H1 (cell line): ENCODE measurements around the gene TRAF1. TPM values are rescaled to one million over a fixed set of nuclear protein-coding genes. Genes with fewer than 3 reads are reported as not detected.

Experiments
- CTCF ChIA-PET: fragments of 300-600 bp; sonication (Branson Sonifier 250); formaldehyde crosslinking; loops from one replicate; lab custom pipeline; 2021; ENCODE audit not compliant: partially characterized antibody; lab: Charles Lee
- POLR2A ChIA-PET: fragments of 300-600 bp; sonication (Branson Sonifier 250); formaldehyde crosslinking; loops from one replicate; lab custom pipeline; 2021; ENCODE audit warnings: inconsistent platforms; ENCODE audit not compliant: partially characterized antibody; lab: Charles Lee
- DNase-seq, 2 experiments: peaks; one replicate each; pipeline versions ENCODE4 v3.0.0 to v3.0.0-alpha.2; 2010 to 2022; ENCODE audit warnings: low spot score in 2 of 2, low read depth in 1 of 2, mixed read lengths in 1 of 2
- FAIRE-seq: peaks from 2 replicates; lab custom pipeline; 2011; peaks lifted over from hg19 to GRCh38; lab: Jason Lieb, UNC
- H2AFZ ChIP-seq: 2 replicates; pipeline ENCODE4 v1.8.1; 2012; ENCODE audit warnings: low read length, inconsistent platforms
- H2AK5ac ChIP-seq: 2 replicates; pipeline ENCODE4 v1.6.1; 2013; ENCODE audit warnings: low read depth, low read length
- H2BK120ac ChIP-seq: replicated peaks from 2 replicates; pipeline ENCODE3; 2013; ENCODE audit warnings: low read depth, low read length, inconsistent platforms
- H2BK12ac ChIP-seq: 2 replicates; pipeline ENCODE4 v1.6.1; 2013; ENCODE audit warnings: low read depth, low read length
- H2BK15ac ChIP-seq: 2 replicates; pipeline ENCODE4 v1.6.1; 2013; ENCODE audit warnings: low read length
- H2BK20ac ChIP-seq: 2 replicates; pipeline ENCODE4 v1.6.1; 2013; ENCODE audit warnings: low read length
- H2BK5ac ChIP-seq: 2 replicates; pipeline ENCODE4 v1.6.1; 2013; ENCODE audit warnings: low read depth, low read length
- H3K14ac ChIP-seq: 2 replicates; pipeline ENCODE4 v1.6.1; 2013; ENCODE audit warnings: inconsistent platforms; ENCODE audit not compliant: insufficient read length
- H3K18ac ChIP-seq: 2 replicates; pipeline ENCODE4 v1.6.1; 2013; ENCODE audit warnings: low read length; ENCODE audit errors: extremely low read depth
- H3K23ac ChIP-seq: 2 replicates; pipeline ENCODE4 v1.6.1; 2013; ENCODE audit warnings: inconsistent platforms; ENCODE audit not compliant: insufficient read length
- H3K23me2 ChIP-seq: 2 replicates; pipeline ENCODE4 v1.6.1; 2013; ENCODE audit warnings: low read depth, low read length
- H3K27ac ChIP-seq: 2 replicates; pipeline ENCODE4 v1.6.1; 2011; ENCODE audit warnings: low read depth, low read length, inconsistent platforms
- H3K27me3 ChIP-seq, 4 experiments: replicated peaks in 1 of 4; 1 replicate in 1 of 4; 2 replicates in 3 of 4; pipeline versions ENCODE4 v1.6.1 to v1.8.1; 2011 to 2013; ENCODE audit warnings: low read length in 3 of 4, mild to moderate bottlenecking in 3 of 4, inconsistent platforms in 2 of 4, mixed read lengths in 2 of 4, moderate library complexity in 1 of 4; ENCODE audit not compliant: control insufficient read depth in 3 of 4, insufficient read depth in 3 of 4; ENCODE audit errors: extremely low read depth in 1 of 4
- H3K36me3 ChIP-seq, 4 experiments: 2 replicates each; pipeline versions ENCODE4 v1.6.1 to v1.8.1; 2011 to 2013; ENCODE audit warnings: mild to moderate bottlenecking in 4 of 4, low read length in 3 of 4, moderate library complexity in 2 of 4, control low read depth in 1 of 4, inconsistent platforms in 1 of 4; ENCODE audit not compliant: insufficient read depth in 4 of 4, control insufficient read depth in 2 of 4
- H3K4ac ChIP-seq: replicated peaks from 2 replicates; pipeline ENCODE3; 2013; ENCODE audit warnings: low read length, low read depth, mixed read lengths, inconsistent platforms; ENCODE audit not compliant: insufficient read length
- H3K4me1 ChIP-seq, 4 experiments: replicated peaks in 1 of 4; 1 replicate in 1 of 4; 2 replicates in 3 of 4; pipeline versions ENCODE4 v1.6.1 to v1.8.1; 2011 to 2013; ENCODE audit warnings: low read length in 3 of 4, inconsistent platforms in 2 of 4, mixed read lengths in 1 of 4; ENCODE audit not compliant: insufficient read depth in 4 of 4, control insufficient read depth in 3 of 4
- H3K4me2 ChIP-seq, 2 experiments: 2 replicates each; pipeline versions ENCODE4 v1.6.1 to v1.8.1; 2011 to 2013; ENCODE audit warnings: low read depth in 2 of 2, low read length in 2 of 2, control low read depth in 1 of 2, inconsistent platforms in 1 of 2, mild to moderate bottlenecking in 1 of 2; ENCODE audit not compliant: insufficient read depth in 1 of 2
- H3K4me3 ChIP-seq, 4 experiments: fragments of 200-600, 300-600 bp in 1 of 4; sonication (generic), shearing (Covaris generic), sonication (Bioruptor Twin) in 1 of 4; 2 replicates each; pipeline versions ENCODE4 v1.5.1 to v1.8.1; 2011 to 2016; ENCODE audit warnings: low read length in 4 of 4, low read depth in 3 of 4, control low read depth in 2 of 4, inconsistent platforms in 2 of 4, mild to moderate bottlenecking in 2 of 4, mixed read lengths in 1 of 4, moderate library complexity in 1 of 4; ENCODE audit not compliant: insufficient read depth in 2 of 4; ENCODE audit errors: extremely low read depth in 1 of 4
- H3K56ac ChIP-seq: replicated peaks from 2 replicates; pipeline ENCODE3; 2013; ENCODE audit warnings: low read depth, mild to moderate bottlenecking, mixed read lengths, low read length, inconsistent platforms; ENCODE audit not compliant: insufficient read length
- H3K79me1 ChIP-seq: 2 replicates; pipeline ENCODE4 v1.6.1; 2013; ENCODE audit warnings: low read depth, low read length, control low read depth
- H3K79me2 ChIP-seq, 2 experiments: 2 replicates each; pipeline versions ENCODE4 v1.6.1 to v1.8.1; 2012 to 2013; ENCODE audit warnings: low read length in 2 of 2, mild to moderate bottlenecking in 2 of 2, inconsistent platforms in 1 of 2; ENCODE audit not compliant: insufficient read depth in 2 of 2, control insufficient read depth in 1 of 2
- H3K9ac ChIP-seq, 4 experiments: replicated peaks in 1 of 4; 1 replicate in 1 of 4; 2 replicates in 3 of 4; pipeline versions ENCODE4 v1.6.1 to v1.8.1; 2011 to 2013; ENCODE audit warnings: low read depth in 3 of 4, low read length in 3 of 4, control low read depth in 2 of 4, mild to moderate bottlenecking in 2 of 4, moderate library complexity in 2 of 4, inconsistent platforms in 1 of 4; ENCODE audit errors: extremely low read depth in 1 of 4
- H3K9me3 ChIP-seq, 2 experiments: 2 replicates each; pipeline versions ENCODE4 v1.6.1 to v1.8.1; 2012 to 2013; ENCODE audit warnings: mild to moderate bottlenecking in 2 of 2, moderate library complexity in 2 of 2, control low read depth in 1 of 2, inconsistent platforms in 1 of 2, low read depth in 1 of 2, low read length in 1 of 2, mixed read lengths in 1 of 2; ENCODE audit not compliant: insufficient read depth in 2 of 2
- H4K20me1 ChIP-seq, 2 experiments: replicated peaks in 1 of 2; 2 replicates each; pipeline versions ENCODE3 to v1.8.1; 2011 to 2013; ENCODE audit warnings: inconsistent platforms in 2 of 2, low read length in 2 of 2, mild to moderate bottlenecking in 1 of 2; ENCODE audit not compliant: insufficient read depth in 2 of 2, control insufficient read depth in 1 of 2
- H4K5ac ChIP-seq: 2 replicates; pipeline ENCODE4 v1.6.1; 2013; ENCODE audit warnings: low read length, low read depth, mixed read lengths, inconsistent platforms; ENCODE audit not compliant: insufficient read length
- H4K8ac ChIP-seq: 2 replicates; pipeline ENCODE4 v1.8.0; 2013; ENCODE audit warnings: mild to moderate bottlenecking, moderate library complexity, low read length, inconsistent platforms; ENCODE audit not compliant: insufficient read depth; ENCODE audit errors: extremely low read depth
- H4K91ac ChIP-seq: replicated peaks from 2 replicates; pipeline ENCODE3; 2013; ENCODE audit warnings: low read length, mixed read lengths, inconsistent platforms; ENCODE audit not compliant: insufficient read length
- BCL11A ChIP-seq, 2 experiments: IDR thresholded peaks; one replicate each; pipeline ENCODE4 v1.6.1; 2011; ENCODE audit warnings: low read depth in 2 of 2, low read length in 2 of 2, mild to moderate bottlenecking in 2 of 2
- ZNF274 ChIP-seq: IDR thresholded peaks from 2 replicates; pipeline ENCODE4 v1.7.0; 2012; ENCODE audit warnings: low read length, borderline replicate concordance; ENCODE audit errors: extremely low read depth
- WGBS, 2 experiments: shearing (Covaris generic) in 1 of 2; methylation state at CpG; one replicate each; pipeline versions ENCODE4 v1.1.6 to v1.1.7; 2013 to 2015; ENCODE audit warnings: low lambda C conversion rate in 2 of 2, mixed read lengths in 2 of 2, inconsistent platforms in 1 of 2, low coverage in 1 of 2, missing lambda C conversion rate in 1 of 2; ENCODE audit not compliant: insufficient replicate concordance in 2 of 2, insufficient coverage in 1 of 2, insufficient read length in 1 of 2; ENCODE audit errors: extremely low coverage in 1 of 2, missing lambda C conversion rate in 1 of 2; 5-methylcytosine and 5-hydroxymethylcytosine counted together
- polyA plus RNA-seq, 7 experiments: library from polyadenylated mRNA; depleted of rRNA in 3 of 7; stranded (reverse) in 5 of 7; unstranded in 2 of 7; fragments of >200 nt in 5 of 7; fragments of 200-250 nt in 2 of 7; gene quantifications; 1 replicate in 5 of 7; 2 replicates in 1 of 7; 4 replicates in 1 of 7; pipeline versions ENCODE4 v1.2.1 to v1.2.3, GENCODE V29; 2011 to 2013; ENCODE audit warnings: missing spikeins in 2 of 7, mixed read lengths in 2 of 7
- total RNA-seq: library from RNA; stranded (reverse); fragmentation: NEBNext Ultra II Directional; extraction: Animal tissue kit (Norgen Biotek cat#: 25700); gene quantifications from 2 replicates; pipeline ENCODE4 v1.2.1, GENCODE V29; 2021
- TF ChIP-seq, protein P1 (sequence below): IDR thresholded peaks from 2 replicates; pipeline ENCODE4 v1.6.1; 2012; ENCODE audit warnings: inconsistent platforms

TRAF1 gene
- total and polyA plus RNA-seq, 2 of the 8 experiments (the other 6 are each of a cell fraction or from before 2014, with no cell fraction given): 1.6 to 3.2 TPM

DNA sequence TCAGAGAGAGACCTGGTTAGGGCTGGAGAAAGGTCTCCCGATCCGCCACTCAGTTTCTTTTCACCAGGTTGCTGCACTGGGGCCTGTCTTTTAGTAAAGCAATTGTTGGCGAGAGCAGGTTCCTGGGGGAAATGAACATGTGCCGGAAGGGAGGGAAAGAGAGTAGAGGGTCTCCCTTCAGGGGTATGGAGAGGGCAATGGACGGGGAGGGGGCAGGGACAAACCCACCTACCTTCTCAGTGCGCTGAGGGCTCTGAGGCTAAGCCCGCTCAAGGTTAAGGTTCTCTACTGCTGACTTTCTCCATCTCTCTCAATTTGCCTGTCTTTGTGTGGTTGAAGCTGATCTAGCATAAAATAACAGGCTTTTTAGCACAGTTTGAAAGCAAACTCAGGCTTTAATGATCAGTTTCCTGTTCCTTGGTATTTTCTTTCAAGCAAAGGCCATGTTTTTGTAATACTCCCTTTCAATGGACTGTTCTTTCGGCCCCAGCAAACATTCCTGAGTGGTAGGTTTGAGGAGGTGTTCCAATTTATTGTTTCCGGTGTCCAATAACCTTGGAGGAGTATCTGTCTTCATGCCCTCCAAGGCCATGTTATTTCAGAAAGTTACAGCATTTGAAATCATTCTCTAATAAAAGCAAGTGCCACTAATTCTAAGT is 25.5 kb upstream of the TRAF1 start:
- no peak overlapping the region for H3K56ac ChIP-seq
- H3K27ac ChIP-seq: no peak overlapping the region
- H4K8ac ChIP-seq: no peak overlapping the region; the same call in 1 of the 2 replicates
- H2AK5ac ChIP-seq: no peak overlapping the region
- H2BK15ac ChIP-seq: no peak overlapping the region
- H3K79me2 ChIP-seq: no peaks in the 10 kb centered on the region
- POLR2A ChIA-PET: interaction anchor here (1.2 to 1.8 kb wide), 2 partner anchors 8 to 329 kb away, joined by 3 to 4 read pairs; no protein-coding TSS in a partner anchor
- H2AFZ ChIP-seq: peak overlapping the region; percentile 28
- H3K4me3 ChIP-seq: no peak overlapping the region
- H3K27me3 ChIP-seq: no peaks in the 10 kb centered on the region
- H3K9ac ChIP-seq: no peak overlapping the region
- H4K5ac ChIP-seq: no peak overlapping the region
- no peak overlapping the region for H3K23ac ChIP-seq
- no peak overlapping the region for H2BK20ac ChIP-seq
- no peaks in the 10 kb centered on the region; a peak in 1 of 8 replicates for H3K36me3 ChIP-seq
- WGBS, 2 experiments: 88% methylated on average over 9 of the region's 9 CpGs; no CpG with 5 or more reads in 1 of the 2 experiments
- CTCF ChIA-PET: interaction anchor here (0.6 to 4.0 kb wide), 7 partner anchors 13 to 243 kb away, joined by 3 to 17 read pairs (median 4); no protein-coding TSS in a partner anchor
- H3K9me3 ChIP-seq: no peaks in the 10 kb centered on the region
- H2BK12ac ChIP-seq: no peak overlapping the region
- H4K20me1 ChIP-seq: no peaks in the 10 kb centered on the region
- no peak overlapping the region for H3K4me2 ChIP-seq
- H3K23me2 ChIP-seq: no peaks in the 10 kb centered on the region
- no peak overlapping the region for H2BK120ac ChIP-seq
- DNase-seq: no peak
- H3K14ac ChIP-seq: no peak overlapping the region
- H3K4ac ChIP-seq: no peak overlapping the region
- H3K4me1 ChIP-seq: no peaks in the 10 kb centered on the region; a peak in 2 of 7 replicates
- no peaks in the 10 kb centered on the region for H3K79me1 ChIP-seq
- H4K91ac ChIP-seq: no peak overlapping the region
- TF ChIP-seq ZNF274: no peak
- TF ChIP-seq, protein P1, sequence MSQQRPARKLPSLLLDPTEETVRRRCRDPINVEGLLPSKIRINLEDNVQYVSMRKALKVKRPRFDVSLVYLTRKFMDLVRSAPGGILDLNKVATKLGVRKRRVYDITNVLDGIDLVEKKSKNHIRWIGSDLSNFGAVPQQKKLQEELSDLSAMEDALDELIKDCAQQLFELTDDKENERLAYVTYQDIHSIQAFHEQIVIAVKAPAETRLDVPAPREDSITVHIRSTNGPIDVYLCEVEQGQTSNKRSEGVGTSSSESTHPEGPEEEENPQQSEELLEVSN: peak; percentile 57; the same call in 1 of the 2 replicates
- TF ChIP-seq BCL11A (IDR thresholded peaks at IDR 0.05; ENCODE audit: low read depth in 2 of 2, low read length in 2 of 2): no peak
- TF ChIP-seq, all 59 proteins: peak for 1
- FAIRE-seq: no peak
- no peak overlapping the region for H3K18ac ChIP-seq
- no peak overlapping the region for H2BK5ac ChIP-seq
